Measurements from ENCODE around the gene SLC9A3.

The SLC9A3 gene

DNA sequence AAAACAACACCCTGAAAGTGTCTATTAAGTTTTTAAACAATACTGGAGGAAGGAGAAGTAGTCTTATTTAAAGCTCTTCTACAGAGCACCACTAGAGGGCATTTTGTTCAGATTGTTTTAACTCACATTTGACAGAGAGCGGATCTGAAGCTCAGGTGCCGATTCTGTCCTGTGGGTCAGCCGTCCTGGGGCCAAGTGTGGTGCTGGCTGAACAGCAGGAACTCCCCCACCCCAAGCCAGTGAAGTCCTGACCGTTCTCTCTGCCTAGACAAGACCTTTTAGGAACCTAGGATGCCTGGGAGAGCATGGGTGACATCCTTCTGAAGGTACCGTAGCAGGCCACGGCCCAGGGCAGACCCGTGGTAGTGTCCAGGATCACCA is 77.4 kb downstream of the SLC9A3 start:
- peak in 1 of 56 donors; percentile 4 for DNase-seq

DNA sequence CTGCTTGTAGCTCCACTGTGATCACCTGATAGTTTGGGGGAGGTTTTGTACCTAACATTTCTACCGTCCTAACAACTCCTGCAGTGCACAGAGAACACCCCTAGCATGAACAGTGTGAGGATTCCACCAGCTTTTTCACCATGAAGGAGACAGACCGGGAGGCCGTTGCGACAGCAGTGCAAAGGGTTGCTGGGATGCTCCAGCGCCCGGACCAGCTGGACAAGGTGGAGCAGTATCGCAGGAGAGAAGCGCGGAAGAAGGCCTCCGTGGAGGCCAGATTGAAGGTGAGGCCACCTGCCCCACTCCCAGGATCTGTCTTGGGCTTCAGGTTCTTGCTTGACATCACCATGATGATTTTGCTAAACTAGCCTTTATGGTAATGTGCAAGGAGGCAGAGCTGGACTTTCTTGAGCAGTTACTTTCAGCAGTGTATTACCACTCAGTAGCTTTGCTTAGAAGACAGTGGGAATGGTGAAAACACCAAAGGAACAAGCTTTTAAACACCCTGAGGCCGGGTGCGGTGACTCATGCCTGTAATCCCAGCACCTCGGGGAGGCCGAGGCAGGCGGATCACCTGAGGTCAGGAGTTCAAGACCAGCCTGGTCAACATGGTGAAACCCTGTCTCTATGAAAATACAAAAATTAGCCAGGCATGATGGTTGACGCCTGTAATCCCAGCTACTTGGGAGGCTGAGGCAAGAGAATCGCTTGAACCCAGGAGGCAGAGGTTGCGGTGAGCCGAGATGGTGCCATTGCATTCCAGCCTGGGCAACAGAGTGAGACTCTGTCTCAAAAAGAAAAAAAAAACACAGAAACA is 78.0 kb downstream of the SLC9A3 start:
- DNase-seq = no peak

DNA sequence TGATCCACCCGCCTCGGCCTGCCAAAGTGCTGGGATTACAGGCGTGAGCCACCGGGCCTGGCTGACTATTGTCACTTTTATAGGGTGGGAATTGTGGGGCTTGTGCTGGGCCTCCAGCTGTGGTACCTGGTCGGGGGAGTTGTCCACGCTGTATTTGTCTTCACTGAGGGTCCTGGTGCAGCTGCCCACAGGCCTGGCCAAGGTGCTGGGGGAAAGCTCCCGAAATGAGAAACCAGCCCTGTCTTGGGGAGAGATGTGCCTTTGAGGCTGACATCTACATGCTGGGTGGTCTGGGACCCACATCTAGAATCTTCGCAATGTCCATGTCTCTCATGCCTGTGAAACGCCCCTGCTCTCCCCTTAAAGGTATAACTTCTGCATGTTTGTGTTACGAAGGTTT is 78.7 kb downstream of the SLC9A3 start:
- DNase-seq = no peak

DNA sequence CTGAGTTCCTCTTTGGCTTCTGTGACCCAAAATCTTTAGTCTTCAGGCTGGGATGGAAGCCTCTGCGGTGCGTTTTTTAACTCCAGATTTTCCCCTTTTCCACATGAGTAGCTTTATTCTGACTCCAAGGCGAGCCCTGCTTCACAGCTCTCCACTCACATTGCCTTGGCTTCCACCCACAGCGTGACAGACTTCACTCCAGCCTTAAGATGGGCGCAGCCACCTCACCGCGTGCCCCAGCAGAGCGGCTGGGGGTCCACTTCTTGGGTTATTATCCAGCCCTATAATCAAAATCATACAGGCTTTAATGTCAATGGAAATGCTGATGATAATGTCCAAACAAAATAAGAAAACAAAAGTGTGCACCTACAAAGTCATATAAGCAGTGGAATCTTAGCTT is 80.0 kb downstream of the SLC9A3 start:
- DNase-seq = no peak

DNA sequence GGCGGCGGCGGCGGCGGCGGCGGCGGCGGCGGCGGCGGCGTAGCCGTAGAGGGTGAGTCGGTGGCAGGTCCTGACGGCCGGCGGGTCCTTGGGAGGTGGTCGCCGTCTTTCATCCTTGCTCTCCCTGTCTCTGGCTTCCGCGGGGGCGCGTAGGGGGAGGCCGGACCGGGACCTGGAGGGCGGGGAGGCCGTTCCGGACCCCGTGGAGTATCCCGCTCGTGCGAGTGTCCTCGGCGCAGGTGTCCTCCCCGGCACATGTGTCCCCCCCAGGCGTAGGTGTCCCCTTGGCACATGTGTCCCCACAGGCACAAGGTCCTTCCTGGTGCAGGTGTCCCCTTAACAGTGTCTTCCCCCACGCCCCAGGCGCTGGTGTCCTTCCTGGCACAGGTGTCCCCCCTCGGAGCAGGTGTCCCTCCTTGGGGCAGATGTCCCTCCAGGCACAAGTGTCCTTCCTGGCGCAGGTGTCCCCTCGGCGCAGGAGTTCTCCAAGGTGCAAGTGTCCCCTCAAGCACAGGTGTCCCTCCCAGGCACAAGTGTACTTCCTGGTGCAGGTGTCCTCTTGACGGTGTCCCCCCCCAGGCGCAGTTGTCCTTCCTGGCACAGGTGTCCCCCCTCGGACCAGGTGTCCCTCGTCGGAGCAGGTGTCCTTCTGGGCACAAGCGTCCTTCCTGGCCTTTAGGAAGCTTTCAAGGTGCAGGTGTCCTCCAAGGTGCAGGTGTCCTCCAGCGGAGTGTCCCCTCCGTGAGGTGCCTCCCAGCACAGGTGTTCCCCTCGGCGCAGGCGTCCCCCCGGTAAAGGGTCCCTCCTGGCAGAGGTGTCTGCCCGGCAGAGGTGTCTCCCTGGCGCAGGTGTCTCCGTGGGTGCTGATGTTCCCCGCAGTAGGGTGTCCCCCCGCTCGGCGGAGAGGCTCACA is 80.8 kb downstream of the SLC9A3 start:
- DNase-seq = peak in 2 of 56 donors; percentile 59 to 79

DNA sequence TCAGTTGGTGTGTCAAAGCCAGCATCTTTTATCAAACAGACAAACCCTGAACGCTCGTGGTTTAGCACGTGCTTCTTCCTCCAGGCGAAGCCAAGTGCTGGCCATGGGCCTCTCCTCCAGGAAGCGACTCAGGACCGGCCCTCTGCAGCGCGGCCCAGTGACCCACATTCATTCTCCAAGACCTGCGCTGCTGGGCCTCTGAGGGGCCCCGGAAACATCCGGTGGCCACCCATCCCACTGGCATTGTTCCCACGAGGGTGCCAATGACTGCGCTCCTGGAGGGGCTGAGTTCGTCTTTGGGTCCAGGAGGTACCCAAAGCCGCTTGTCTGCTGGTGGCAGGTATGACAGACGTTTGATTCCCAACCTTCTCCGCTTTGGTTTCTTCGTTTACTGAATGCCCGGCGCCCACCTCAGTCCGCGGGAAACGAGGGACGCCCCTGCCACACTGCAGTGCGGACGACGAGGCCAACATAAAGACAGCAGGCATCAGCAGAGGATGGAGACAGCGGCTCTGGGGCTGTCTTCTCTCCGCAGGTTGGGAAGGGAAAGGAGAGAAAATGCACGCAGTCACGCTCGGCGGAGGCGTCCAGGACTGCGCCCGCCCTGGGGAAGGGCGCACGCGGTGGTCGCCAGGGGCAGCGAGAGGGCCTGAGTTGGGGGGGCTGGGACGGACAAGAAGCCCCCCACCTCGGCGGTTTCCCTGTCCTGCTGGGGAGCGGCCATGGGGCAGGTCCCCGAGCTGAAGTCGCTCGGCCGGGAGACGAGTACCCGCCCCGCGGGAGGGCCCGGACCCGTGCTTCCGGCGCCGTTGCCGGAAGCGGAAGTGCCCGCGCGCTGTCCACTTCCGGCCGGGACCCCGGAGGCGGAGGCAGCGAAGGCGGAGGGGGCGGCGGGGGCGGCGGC is 81.7 kb downstream of the SLC9A3 start, which contains the start of gene EXOC3:
Gene EXOC3 (plus strand): TSS at position 842 of the 904 bp plus-strand sequence. CDS start 3,030 bp downstream, outside the sequence.
- DNase-seq = peak in 51 of 56 donors; percentile 19 to 84 (median 59)

DNA sequence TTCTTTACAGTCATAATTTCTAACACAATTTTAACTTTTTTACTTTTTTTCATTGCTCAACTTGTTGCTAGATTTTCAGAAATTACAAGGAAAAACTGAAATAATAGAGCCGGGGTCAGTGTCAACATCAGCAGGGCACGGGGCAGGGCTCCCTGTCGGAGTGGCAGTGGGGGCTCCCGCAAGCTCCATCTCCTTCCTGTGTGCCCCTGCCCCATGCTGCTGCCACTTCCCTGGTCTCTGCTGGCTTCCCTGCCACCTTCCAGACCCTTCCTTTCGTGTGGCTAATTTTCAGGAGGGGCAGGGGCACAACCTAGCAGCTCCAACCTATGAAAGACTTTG is 82.3 kb downstream of the SLC9A3 start:
- no peak for DNase-seq

DNA sequence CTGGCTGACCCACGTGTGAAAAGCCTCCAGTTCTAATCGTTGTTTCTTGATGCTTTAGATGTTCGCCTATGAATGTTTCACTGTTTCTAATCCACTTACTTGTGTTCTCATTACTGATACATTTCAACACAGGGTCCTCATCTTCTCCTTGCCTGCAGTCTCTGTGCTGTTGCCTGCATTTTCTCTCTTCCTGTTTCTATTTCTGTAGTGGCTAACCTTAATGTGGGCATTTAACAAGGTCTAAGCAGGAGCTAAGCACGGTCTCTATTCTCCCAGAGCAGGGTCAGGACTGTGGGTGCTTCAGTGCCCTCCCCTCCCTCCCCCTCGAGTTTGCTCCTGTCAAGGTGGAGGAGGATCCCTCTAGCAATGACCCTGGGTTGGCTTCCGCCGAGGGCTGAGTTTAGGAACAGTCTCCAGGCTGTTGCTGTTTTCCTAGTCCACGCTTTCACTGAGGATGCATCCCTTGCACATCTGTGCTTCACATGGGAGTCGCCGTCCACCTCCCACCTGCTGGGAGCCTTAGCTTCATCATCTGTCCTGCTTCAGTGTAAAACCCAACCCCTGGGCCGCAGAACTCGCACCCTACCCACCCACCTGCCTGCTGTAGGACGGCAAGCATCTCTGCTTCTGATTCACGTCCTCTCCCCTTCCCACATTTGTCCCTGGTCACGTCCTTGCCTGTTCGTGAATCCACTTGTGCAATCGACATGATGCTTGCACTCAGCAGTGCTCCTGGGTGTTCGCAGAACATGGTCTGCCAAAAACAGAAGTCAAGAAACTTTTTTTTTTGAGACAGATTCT is 83.6 kb downstream of the SLC9A3 start:
- peak in 1 of 56 donors; percentile 7 for DNase-seq

DNA sequence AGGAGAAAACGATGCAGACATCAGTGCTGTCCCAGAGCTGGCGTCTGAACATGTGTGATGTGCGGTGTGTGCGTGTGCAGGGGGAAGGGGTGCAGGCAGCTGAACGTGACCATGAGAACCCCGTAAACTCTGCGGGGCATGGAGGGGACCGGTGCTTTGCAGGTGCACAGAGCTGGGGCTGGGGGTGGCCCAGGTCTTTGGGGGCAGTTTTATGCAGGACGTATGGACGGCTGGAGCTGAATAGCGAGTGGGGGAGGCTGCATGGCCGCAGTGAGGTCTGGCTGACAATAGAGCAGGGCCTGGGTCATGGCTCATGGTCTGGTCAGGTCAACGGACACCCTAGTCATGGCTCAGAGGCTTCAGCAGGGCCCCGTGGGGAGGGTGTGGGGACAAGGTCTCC is 84.6 kb downstream of the SLC9A3 start:
- DNase-seq = no peak

DNA sequence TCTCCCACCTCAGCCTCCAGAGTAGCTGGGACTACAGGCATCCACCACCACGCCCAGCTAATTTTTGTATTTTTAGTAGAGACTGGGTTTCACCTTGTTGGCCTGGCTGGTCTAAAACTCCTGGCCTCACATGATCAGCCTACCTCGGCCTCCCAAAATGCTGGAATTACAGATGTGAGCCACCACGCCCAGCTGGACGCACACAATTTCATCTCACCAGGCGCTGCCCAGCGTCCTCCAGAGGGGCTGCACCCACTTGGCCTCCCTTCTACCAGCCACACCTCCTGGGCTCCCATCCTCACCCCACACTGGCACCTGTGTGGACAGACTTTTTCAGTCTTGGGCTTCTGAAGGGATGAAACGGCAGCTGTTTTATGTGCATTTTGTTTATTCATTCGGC is 85.1 kb downstream of the SLC9A3 start:
- DNase-seq = no peak

DNA sequence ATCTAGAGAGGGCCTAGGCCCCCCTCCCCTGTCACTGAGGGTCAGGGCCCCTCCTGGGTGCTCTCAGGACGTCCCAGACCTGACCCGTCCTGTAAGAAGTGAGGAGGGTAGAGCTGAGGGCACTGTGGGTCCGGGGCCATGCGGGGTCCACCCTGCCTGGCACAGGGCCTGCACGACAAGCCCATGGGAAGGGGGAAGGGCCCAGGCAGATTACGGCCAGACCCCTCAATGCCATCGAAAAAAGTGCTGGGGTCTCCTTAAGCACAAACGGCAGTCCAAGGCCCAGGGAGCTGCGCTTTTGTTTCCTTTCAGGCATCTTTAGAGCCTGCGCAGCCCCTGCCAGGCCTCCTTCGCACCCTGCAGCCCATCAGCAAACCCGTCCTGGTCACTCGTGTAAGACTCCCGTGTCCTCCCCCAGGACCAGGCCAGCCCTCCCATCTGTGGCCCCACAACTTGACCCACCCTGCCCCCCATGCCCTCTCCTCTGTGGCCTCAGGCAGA is 85.7 kb downstream of the SLC9A3 start:
- DNase-seq = no peak

DNA sequence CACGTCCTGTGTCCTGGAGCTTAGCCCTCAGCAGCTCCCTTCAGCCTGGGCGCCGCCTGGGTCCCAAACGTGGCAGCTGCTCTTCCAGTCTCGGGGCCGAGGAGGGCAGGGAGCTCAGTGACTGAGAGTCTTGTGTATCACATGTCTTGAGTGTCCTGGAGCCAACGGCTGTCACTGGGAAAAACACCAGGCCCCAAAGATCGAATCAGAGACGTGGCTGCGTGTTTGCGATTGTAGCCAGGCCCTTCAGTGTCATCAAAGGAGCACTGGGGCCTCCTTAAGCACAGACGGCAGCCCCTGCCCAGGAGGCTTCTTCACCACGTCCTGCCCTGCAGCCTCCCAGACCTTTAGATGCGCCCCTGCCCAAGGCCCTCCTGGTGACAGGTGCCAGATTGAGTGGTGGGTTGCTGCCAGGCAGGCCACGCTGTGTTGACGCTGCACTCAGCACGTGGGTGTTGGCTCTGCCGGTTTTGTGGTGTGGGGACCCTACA is 86.9 kb downstream of the SLC9A3 start:
- no peak for DNase-seq

DNA sequence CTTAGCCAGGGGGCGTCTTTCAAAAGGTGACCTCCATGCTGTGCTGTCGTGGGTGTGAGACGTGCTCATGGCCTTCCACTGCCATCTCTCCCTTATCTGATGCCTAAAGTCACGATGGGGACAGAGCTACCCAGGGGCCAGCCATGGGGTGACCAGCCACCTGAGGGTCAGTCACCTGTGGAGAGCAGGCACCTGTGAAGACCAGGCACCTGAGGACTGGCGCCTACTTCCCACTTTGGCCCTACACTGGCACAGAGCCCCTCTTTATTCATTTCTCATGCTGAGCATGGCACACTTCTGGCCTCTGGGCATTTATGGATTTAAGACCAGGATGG is 87.6 kb downstream of the SLC9A3 start:
- DNase-seq = no peak

DNA sequence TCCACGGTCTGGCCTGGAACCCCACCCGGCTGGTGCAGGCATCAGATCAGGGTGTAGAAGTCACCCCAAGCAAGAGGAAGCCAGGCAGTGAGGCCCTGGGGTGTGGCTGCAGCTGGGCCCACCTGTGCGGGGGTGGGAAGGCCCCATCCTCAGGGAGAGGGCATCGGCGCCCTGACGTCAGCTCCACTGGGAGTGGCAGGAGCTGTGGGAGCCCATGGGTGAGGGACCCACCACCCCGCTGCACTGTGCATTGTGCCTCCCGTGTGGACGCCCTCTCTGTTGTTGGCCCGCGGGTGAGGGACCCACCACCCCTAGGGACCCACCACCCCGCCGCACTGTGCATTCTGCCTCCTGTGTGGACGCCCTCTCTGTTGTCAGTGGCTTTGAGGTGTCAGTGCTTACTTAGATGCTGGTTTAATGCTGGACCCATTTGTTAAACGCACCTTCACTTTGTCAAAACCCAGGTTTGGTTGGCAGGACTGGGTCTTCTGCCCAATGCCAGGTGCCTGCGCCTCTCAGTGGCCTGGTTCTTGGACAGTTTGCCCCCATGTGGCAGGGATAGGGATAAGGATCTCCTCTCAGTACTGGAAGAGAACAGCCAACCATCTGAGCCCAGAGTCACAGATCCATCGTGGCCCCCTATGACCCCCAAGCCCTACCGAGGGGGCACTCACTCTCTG is 88.1 kb downstream of the SLC9A3 start:
- no peak for DNase-seq

DNA sequence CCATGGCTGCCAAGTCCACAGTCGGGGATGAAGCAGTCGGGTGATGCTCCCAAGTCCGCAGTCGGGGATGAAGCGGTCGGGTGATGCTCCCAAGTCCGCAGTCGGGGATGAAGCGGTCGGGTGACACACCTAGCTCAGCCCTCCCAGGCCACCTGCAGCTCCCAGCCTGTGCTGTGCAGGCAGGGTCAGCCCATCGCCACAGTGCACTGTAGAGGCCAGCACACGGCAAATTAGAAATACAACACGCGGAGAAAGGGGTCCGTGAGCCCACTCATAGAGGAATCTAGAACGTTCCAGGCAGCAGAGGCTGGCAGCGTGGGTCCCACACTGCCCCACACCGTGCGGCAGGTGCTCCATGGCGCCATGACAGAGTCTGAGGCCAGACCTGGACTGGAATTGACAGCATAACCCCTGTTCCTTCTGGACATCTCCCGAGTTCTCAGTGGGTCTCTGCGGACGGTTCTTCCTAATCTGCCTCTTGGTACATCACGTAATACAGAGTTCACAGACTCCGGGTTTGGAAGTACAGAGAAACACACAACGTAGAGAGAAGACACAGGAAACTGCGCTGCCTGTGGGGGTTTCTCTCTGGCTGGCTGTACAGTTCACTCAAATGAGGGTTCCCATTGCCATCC is 89.0 kb downstream of the SLC9A3 start:
- no peak for DNase-seq

DNA sequence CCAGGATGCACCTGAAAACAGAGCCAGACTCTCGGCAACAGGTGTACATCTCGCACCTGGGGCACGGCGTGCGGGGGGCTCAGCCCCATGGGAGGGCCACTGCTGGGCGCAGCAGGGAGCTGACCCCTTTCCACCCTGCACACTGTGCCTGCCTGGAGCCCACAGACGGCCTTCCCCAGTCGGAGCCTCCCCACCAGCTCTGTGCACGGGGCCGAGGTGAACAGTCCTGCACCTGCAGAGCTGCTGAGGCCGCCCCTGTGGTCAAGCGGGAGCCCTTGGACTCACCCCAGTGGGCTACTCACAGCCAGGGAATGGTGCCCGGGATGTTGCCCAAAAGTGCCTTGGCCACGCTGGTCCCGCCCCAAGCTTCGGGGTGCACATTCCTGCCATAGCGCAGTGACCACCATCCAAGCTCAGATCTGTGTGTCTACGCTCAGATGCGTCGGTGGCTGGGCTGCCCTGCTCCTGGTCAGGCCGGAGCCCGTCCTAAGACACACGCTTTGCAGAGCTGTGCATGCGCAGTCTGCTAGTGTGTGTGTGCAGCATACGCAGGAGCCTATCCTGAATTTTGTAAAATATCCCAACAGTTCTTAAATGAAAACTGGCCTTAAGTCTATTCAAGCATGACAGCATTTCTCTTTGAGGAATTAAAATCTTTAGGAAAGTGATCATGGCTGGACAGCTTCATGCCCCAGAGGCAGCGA is 89.7 kb downstream of the SLC9A3 start:
- no peak for DNase-seq

DNA sequence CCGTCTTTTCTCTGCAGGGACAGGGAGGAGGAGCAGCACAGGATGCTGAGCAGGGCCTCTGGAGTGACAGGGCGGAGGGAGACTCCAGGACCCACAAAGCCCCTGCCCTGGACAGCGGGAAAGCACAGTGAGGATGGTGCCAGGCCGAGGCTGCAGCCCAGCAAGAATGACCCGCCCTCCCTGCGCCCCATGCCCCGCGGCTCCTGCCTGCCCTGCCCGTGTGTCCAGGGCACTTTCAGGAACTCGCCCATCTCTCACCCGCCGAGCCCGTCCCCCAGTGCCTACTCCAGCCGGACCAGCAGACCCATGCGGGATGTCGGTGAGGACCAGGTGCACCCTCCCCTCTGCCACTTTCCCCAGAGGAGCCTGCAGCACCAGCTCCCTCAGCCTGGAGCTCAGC is 90.4 kb downstream of the SLC9A3 start:
- no peak for DNase-seq
